GM12878 (cell line): ENCODE results near the gene ZMYND11. TPM values are rescaled to one million over a fixed set of nuclear protein-coding genes. Genes with fewer than 3 reads are reported as not detected.

Experiments
- ATAC-seq: fragments of 200-7000 bp; cut with Tn5 transposase; 3 replicates; pipeline ENCODE4 v1.9.1; 2020; ENCODE audit warnings: mild to moderate bottlenecking, moderate library complexity
- BruUV-seq: library from RNA; stranded (reverse); fragments of 400-500 nt; replicated peaks from 2 replicates; lab custom pipeline; 2021; lab: Mats Ljungman, UMichigan
- CTCF ChIA-PET: fragments of 300-600 bp; sonication (Branson Sonifier 250); formaldehyde crosslinking; extraction: SDS; loops from one replicate; lab custom pipeline; 2021; ENCODE audit warnings: inconsistent platforms; lab: Yijun Ruan, JAX
- POLR2A ChIA-PET: fragments of 350-600 bp; formaldehyde crosslinking; extraction: SDS; loops from one replicate; lab custom pipeline; 2021; ENCODE audit warnings: inconsistent platforms; lab: Charles Lee
- RAD21 ChIA-PET: fragments of 300-600 bp; sonication (Branson Sonifier 250); formaldehyde crosslinking; loops from one replicate; lab custom pipeline; 2023; ENCODE audit warnings: antibody characterized with exemption; ENCODE audit not compliant: unreplicated experiment; lab: Charles Lee
- SMC1A ChIA-PET: fragments of 300-600 bp; sonication (Branson Sonifier 250); formaldehyde crosslinking; loops from one replicate; lab custom pipeline; 2023; ENCODE audit not compliant: unreplicated experiment, uncharacterized antibody; lab: Charles Lee
- DNase-seq: peaks from one replicate; pipeline ENCODE4 v3.0.0-alpha.2; 2011; ENCODE audit warnings: low read depth, low spot score
- FAIRE-seq: peaks from 3 replicates; lab custom pipeline; 2011; peaks lifted over from hg19 to GRCh38; lab: Jason Lieb, UNC
- H2AFZ ChIP-seq: 2 replicates; pipeline ENCODE4 v1.6.0; 2011; ENCODE audit warnings: low read depth, low read length, control low read depth; ENCODE audit not compliant: control insufficient read depth
- H3K27ac ChIP-seq: 2 replicates; pipeline ENCODE4 v1.5.1; 2011; ENCODE audit warnings: control low read depth; ENCODE audit not compliant: control insufficient read depth, insufficient read depth
- H3K27me3 ChIP-seq, 2 experiments: replicated peaks in 1 of 2; 2 replicates each; pipeline versions ENCODE4 v1.6.0 to v1.6.1; 2011; ENCODE audit warnings: low read length in 1 of 2; ENCODE audit not compliant: control insufficient read depth in 2 of 2, insufficient read depth in 2 of 2
- H3K36me3 ChIP-seq, 2 experiments: 2 replicates each; pipeline ENCODE4 v1.5.1; 2011; ENCODE audit warnings: low read length in 1 of 2; ENCODE audit not compliant: control insufficient read depth in 2 of 2, insufficient read depth in 2 of 2
- H3K4me1 ChIP-seq: 2 replicates; pipeline ENCODE4 v1.6.1; 2011; ENCODE audit warnings: mild to moderate bottlenecking, low read length, moderate library complexity, mixed read lengths; ENCODE audit not compliant: control insufficient read depth, insufficient read depth
- H3K4me2 ChIP-seq: 2 replicates; pipeline ENCODE4 v1.6.0; 2011; ENCODE audit warnings: control low read depth; ENCODE audit not compliant: control insufficient read depth, insufficient read depth
- H3K4me3 ChIP-seq: fragments of 200-600 bp; sonication (generic); 2 replicates; pipeline ENCODE4 v1.5.1; 2016
- H3K79me2 ChIP-seq: 2 replicates; pipeline ENCODE4 v1.6.0; 2011; ENCODE audit warnings: low read length; ENCODE audit not compliant: control insufficient read depth, insufficient read depth
- H3K9ac ChIP-seq: 2 replicates; pipeline ENCODE4 v1.8.0; 2011; ENCODE audit warnings: low read length, control low read depth, mixed read lengths; ENCODE audit not compliant: control insufficient read depth, insufficient read depth
- H3K9me3 ChIP-seq: replicated peaks from 3 replicates; pipeline ENCODE4 v1.5.1; 2011; ENCODE audit warnings: mild to moderate bottlenecking, low read length; ENCODE audit not compliant: control insufficient read depth, insufficient read depth
- H4K20me1 ChIP-seq: 2 replicates; pipeline ENCODE4 v1.6.0; 2011; ENCODE audit not compliant: control insufficient read depth, insufficient read depth
- BCL11A ChIP-seq: IDR thresholded peaks from 2 replicates; pipeline ENCODE4 v1.6.1; 2011; ENCODE audit warnings: low read depth, low read length
- CBX3 ChIP-seq: fragments of 200-600 bp; sonication (generic); IDR thresholded peaks from 2 replicates; pipeline ENCODE4 v1.6.1; 2016; ENCODE audit warnings: low read depth, borderline replicate concordance
- CEBPB ChIP-seq, 2 experiments: fragments of 150-350 bp in 1 of 2; IDR thresholded peaks; 2 replicates each; pipeline ENCODE4 v1.6.1; 2012 to 2014; ENCODE audit warnings: low read depth in 2 of 2, low read length in 2 of 2, borderline replicate concordance in 1 of 2, inconsistent platforms in 1 of 2
- HDAC6 ChIP-seq: fragments of 200-600 bp; sonication (generic); IDR thresholded peaks from one replicate; pipeline ENCODE4 v1.8.0; 2017; ENCODE audit warnings: antibody characterized with exemption; ENCODE audit not compliant: unreplicated experiment
- HDGF ChIP-seq: fragments of 450-650 bp; IDR thresholded peaks from 2 replicates; pipeline ENCODE4 v1.6.1; 2016; ENCODE audit warnings: antibody characterized with exemption
- JUND ChIP-seq: IDR thresholded peaks from 2 replicates; pipeline ENCODE4 v1.6.1; 2012; ENCODE audit warnings: low read depth, mild to moderate bottlenecking, low read length, improper control_type of control experiment, moderate library complexity
- KLF5 ChIP-seq: fragments of 450-650 bp; IDR thresholded peaks from 2 replicates; pipeline ENCODE4 v1.6.1; 2014; ENCODE audit warnings: mild to moderate bottlenecking; ENCODE audit not compliant: partially characterized antibody
- MTA3 ChIP-seq: IDR thresholded peaks from 2 replicates; pipeline ENCODE4 v1.6.1; 2012; ENCODE audit warnings: low read length, inconsistent platforms, borderline replicate concordance
- NR2C2 ChIP-seq: IDR thresholded peaks from 2 replicates; pipeline ENCODE4 v1.6.1; 2011; ENCODE audit warnings: borderline replicate concordance, low read depth; ENCODE audit not compliant: control insufficient read depth, insufficient read length
- SP1 ChIP-seq: IDR thresholded peaks from one replicate; pipeline ENCODE4 v1.6.1; 2011; ENCODE audit warnings: low read depth, low read length
- SPI1 ChIP-seq: IDR thresholded peaks from 2 replicates; pipeline ENCODE4 v1.6.1; 2011; ENCODE audit warnings: low read depth, mild to moderate bottlenecking, low read length, moderate library complexity, borderline replicate concordance; ENCODE audit not compliant: insufficient read depth
- SUPT20H ChIP-seq: IDR thresholded peaks from 2 replicates; pipeline ENCODE4 v1.6.1; 2011; ENCODE audit warnings: low read depth, mild to moderate bottlenecking, low read length, moderate library complexity, borderline replicate concordance; ENCODE audit not compliant: control insufficient read depth
- WGBS: methylation state at CpG from one replicate; pipeline ENCODE4 v1.1.6; 2016; ENCODE audit warnings: low lambda C conversion rate; ENCODE audit not compliant: insufficient replicate concordance, insufficient coverage; ENCODE audit errors: missing lambda C conversion rate; 5-methylcytosine and 5-hydroxymethylcytosine counted together
- in situ Hi-C: fragments of 300-500 bp; cut with MboI; formaldehyde crosslinking; loops from 9 replicates; pipeline ENCODE4 v1.14.3; 2018; ENCODE audit warnings: mixed read lengths
- intact Hi-C: fragments of 100-400 bp; cut with micrococcal nuclease; formaldehyde crosslinking; loops from one replicate; pipeline ENCODE4 v1.14.2; 2022; ENCODE audit not compliant: unreplicated experiment
- polyA plus RNA-seq, 11 experiments: library from polyadenylated mRNA; depleted of rRNA in 4 of 11; unstranded in 6 of 11; stranded (reverse) in 5 of 11; fragments of >200 nt; fragmentation: Nextera tagmentation in 4 of 11; fragmentation: Illumina TruSeq in 1 of 11; extraction: Ambion mirVana in 4 of 11; extraction: Trizol in 1 of 11; gene quantifications; 1 replicate in 1 of 11; 2 replicates in 10 of 11; pipeline versions ENCODE4 v1.2.1 to v1.2.3, GENCODE V29; 2011 to 2016; ENCODE audit warnings: inconsistent platforms in 2 of 11, missing spikeins in 2 of 11, low read depth in 1 of 11
- total RNA-seq, 4 experiments: library from RNA; depleted of rRNA in 3 of 4; stranded (reverse); fragments of >200 nt in 3 of 4; fragmentation: Illumina TruSeq in 1 of 4; extraction: Trizol in 1 of 4; gene quantifications; 2 replicates each; pipeline versions ENCODE4 v1.2.1 to v1.2.3, GENCODE V29; 2013 to 2021
- TF ChIP-seq, protein P1 (sequence below): IDR thresholded peaks from 2 replicates; pipeline ENCODE4 v1.6.1; 2012; ENCODE audit warnings: low read length, inconsistent platforms
- TF ChIP-seq, protein P2 (sequence below): IDR thresholded peaks from 2 replicates; pipeline ENCODE4 v1.6.1; 2011; ENCODE audit warnings: borderline replicate concordance, low read depth, mild to moderate bottlenecking, moderate library complexity, low read length; ENCODE audit not compliant: insufficient read depth, poor library complexity, severe bottlenecking

ZMYND11 gene
- total and polyA plus RNA-seq, 10 of the 15 experiments (the other 5 are each of a cell fraction or from before 2014, with no cell fraction given): 3.3 to 24.4 (median 13.1) TPM

DNA sequence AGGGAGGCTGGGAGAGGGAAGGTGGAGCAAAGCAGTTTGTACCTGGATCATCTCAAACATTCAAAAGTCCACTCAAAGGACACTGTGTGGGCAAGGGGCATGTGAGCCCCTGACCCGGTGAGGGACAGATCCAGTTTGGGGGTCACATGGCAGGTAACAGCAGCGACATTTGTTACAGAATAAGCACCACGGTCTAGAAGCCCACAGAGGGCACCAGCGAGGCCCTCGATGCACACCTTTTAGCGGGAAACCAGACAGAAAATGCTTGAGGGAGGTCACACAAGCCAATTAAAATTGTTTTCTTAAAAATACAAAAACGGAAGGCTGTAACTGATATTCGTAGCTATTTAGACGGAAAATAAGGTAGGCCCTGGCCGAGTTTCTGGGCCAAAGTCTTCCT lies 144.4 kb downstream of the ZMYND11 start:
- ATAC-seq (no peak), FAIRE-seq (no peak), DNase-seq (no peak)
- no peak overlapping the region for H2AFZ ChIP-seq
- ChIA-PET POLR2A (no interaction called here), CTCF (no interaction called here), SMC1A (no interaction called here), RAD21 (no interaction called here)
- no peaks in the 10 kb centered on the region for H3K27me3 ChIP-seq
- H3K27ac ChIP-seq: no peak overlapping the region
- H3K4me3 ChIP-seq: no peak overlapping the region
- in situ Hi-C loops (no loop called here), intact Hi-C loops (no loop called here)
- no TSS peak for BruUV-seq
- no peaks in the 10 kb centered on the region for H3K79me2 ChIP-seq
- peaks cover 22% of the 10 kb centered on the region for H3K4me1 ChIP-seq
- no peaks in the 10 kb centered on the region for H4K20me1 ChIP-seq
- no peaks in the 10 kb centered on the region for H3K9me3 ChIP-seq
- no peak for TF ChIP-seq CEBPB (IDR thresholded peaks at IDR 0.05; ENCODE audit: borderline replicate concordance in 1 of 2, low read depth in 2 of 2, low read length in 2 of 2)
- TF ChIP-seq JUND: no peak
- TF ChIP-seq CBX3: no peak
- TF ChIP-seq HDAC6: no peak
- TF ChIP-seq HDGF: no peak
- no peak for TF ChIP-seq MTA3
- no peak for TF ChIP-seq SPI1
- TF ChIP-seq, protein P1, sequence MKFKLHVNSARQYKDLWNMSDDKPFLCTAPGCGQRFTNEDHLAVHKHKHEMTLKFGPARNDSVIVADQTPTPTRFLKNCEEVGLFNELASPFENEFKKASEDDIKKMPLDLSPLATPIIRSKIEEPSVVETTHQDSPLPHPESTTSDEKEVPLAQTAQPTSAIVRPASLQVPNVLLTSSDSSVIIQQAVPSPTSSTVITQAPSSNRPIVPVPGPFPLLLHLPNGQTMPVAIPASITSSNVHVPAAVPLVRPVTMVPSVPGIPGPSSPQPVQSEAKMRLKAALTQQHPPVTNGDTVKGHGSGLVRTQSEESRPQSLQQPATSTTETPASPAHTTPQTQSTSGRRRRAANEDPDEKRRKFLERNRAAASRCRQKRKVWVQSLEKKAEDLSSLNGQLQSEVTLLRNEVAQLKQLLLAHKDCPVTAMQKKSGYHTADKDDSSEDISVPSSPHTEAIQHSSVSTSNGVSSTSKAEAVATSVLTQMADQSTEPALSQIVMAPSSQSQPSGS: no peak
- no peak for TF ChIP-seq BCL11A
- no peak for TF ChIP-seq SUPT20H
- TF ChIP-seq KLF5: no peak
- TF ChIP-seq, protein P2, sequence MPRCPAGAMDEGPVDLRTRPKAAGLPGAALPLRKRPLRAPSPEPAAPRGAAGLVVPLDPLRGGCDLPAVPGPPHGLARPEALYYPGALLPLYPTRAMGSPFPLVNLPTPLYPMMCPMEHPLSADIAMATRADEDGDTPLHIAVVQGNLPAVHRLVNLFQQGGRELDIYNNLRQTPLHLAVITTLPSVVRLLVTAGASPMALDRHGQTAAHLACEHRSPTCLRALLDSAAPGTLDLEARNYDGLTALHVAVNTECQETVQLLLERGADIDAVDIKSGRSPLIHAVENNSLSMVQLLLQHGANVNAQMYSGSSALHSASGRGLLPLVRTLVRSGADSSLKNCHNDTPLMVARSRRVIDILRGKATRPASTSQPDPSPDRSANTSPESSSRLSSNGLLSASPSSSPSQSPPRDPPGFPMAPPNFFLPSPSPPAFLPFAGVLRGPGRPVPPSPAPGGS: no peak
- TF ChIP-seq SP1: no peak
- TF ChIP-seq NR2C2: no peak
- no peaks in the 10 kb centered on the region for H3K36me3 ChIP-seq
- no peak overlapping the region for H3K9ac ChIP-seq
- H3K4me2 ChIP-seq: no peak overlapping the region
- 62% methylated on average over 10 of the region's 10 CpGs for WGBS
